GM21526 (cell line): ENCODE measurements around the gene NSFL1C.
"Not testable (repeated sequence)": the region's sequence is repeated elsewhere in the genome, so short reads cannot be mapped to it uniquely, and the experiment has no call there.

Experiments used
- ATAC-seq: cut with Tn5 transposase; IDR thresholded peaks from one replicate; pipeline ENCODE4 v1.9.1; 2021; ENCODE audit warnings: moderate library complexity; ENCODE audit not compliant: unreplicated experiment, low FRiP score

NSFL1C gene

DNA sequence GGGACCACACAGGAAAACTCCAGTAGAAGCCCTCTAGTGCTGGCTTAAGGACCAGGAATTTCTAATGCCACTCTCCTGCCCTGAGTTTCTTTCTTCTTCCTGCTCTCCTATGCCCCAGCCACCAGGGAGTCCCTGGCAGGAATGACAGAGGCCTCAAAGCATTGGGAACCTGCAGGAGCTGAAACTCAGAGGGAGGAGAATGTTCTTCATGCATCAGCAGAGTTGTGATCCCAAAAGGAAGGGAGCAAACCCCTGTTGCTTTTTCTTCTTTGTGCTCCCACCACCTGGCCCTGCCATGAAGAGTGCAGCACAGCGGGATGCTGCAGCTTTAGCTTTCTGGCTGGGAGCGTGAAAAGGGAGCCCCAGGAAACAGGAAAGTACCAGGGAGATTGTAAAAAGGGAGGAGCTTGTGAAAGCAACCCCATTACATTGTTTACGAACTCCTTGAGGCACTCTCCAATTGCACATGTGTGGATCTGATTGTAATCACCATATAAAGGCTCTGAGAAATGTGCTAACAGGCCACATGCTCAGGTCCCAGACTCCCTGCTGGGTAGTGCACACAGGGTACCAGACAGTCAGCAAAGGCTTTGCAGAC lies 39.1 kb downstream of the NSFL1C start:
- ATAC-seq: no peak

GRCh38 chr20:1426231-1426849 lies 40.3 kb downstream of the NSFL1C start:
- no peak for ATAC-seq

DNA sequence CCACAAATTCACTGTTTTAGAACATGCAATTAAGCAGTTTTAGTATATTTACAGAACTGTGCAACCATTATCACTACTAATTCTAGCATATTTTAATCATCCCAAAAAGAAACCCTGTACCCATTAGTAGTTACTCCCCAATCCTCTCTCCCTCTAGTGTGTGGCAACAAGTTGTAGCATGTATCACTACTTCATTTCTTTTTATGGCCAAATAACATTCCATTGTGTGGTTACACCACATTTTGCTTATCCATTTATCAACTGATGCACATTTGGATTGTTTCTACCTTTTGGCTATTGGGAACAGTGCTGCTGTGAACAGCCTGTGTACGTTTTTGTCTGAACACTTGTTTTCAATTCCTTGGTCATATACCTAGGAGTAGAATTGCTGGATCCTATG lies 42.3 kb downstream of the NSFL1C start:
- no peak for ATAC-seq

- ATAC-seq: no peak
Measured at GRCh38 chr20:1423625-1424106, 43.0 kb downstream of the NSFL1C start.

DNA sequence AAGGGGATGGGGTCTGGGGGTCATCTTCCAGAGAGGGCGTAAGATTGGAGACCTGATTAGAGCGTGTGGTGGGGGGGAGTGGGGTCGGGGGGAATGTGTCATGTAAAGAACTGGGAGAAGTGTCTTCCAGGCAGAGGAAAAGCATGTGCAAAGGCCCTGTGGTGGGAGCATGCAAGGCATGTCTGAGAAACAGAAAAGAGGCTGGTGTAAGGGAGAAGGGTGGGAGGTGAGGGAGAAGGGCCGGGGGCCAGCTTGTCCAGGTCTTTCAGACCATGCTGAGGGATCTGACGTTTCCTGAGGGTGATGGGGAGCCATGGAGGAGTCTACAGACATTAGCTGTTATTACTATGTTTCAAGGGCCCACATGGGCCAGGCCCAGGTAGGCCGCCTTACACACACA lies 43.4 kb downstream of the NSFL1C start:
- ATAC-seq: no peak

DNA sequence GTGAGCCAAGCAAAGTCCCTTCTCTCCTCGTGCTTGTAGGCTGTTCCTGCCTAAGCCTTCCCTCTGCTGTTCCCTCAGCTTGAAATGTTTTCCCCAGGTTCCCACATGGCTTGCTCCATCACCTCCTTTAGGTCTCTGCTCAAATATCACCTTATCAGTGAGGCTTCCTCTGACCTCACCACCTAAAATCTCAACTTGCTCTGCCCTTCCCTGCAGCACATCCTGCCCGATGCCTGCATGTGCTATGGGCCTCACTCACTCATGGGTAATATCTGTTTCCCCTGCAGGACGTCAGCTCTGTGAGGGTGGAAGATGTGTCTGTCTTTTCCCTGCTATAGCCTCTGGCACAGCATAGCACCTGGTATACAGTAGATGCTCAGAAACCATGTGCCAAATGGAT lies 43.9 kb downstream of the NSFL1C start:
- no peak for ATAC-seq

DNA sequence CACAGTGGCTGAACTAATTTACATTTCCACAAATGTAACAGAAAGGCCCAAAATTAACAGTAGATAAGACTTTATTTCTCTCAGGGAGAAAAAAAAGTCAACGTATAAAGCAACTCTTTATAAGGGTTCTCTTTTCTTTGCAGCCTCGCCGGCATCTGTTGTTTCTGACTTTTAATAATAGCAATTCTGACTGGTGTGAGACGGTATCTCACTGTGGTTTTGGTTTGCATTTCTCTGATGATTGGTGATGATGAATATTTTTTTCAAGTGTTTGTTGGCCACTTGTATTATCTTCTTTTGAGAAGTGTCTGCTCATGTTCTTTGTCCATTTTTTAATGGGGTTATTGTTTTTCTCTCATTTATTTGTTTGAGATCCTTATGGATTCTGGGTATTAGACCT lies 46.6 kb downstream of the NSFL1C start:
- no peak for ATAC-seq

- no peak for ATAC-seq
Measured at GRCh38 chr20:1418350-1418749, 48.3 kb downstream of the NSFL1C start.

GRCh38 chr20:1417790-1418189 lies 48.9 kb downstream of the NSFL1C start:
- no peak for ATAC-seq

DNA sequence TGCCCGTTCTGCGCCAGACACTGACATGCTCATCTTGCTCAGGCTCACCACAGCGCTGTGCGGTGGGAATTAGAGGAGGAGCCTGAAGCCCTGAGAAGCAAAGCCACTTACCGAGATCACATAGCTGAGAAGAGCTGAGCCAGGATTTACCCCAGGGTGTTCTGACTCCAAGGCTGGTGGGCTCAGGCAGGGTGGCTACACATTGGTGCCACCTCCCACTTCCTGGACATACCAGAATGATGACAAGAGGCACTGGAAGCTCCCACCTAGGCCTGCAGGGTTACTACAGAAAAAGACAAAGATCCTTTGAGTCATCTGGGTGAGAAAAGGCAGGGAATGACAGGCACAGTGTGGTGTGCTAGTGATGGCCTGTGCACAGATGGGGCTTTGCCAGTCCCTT lies 49.4 kb downstream of the NSFL1C start:
- no peak for ATAC-seq

DNA sequence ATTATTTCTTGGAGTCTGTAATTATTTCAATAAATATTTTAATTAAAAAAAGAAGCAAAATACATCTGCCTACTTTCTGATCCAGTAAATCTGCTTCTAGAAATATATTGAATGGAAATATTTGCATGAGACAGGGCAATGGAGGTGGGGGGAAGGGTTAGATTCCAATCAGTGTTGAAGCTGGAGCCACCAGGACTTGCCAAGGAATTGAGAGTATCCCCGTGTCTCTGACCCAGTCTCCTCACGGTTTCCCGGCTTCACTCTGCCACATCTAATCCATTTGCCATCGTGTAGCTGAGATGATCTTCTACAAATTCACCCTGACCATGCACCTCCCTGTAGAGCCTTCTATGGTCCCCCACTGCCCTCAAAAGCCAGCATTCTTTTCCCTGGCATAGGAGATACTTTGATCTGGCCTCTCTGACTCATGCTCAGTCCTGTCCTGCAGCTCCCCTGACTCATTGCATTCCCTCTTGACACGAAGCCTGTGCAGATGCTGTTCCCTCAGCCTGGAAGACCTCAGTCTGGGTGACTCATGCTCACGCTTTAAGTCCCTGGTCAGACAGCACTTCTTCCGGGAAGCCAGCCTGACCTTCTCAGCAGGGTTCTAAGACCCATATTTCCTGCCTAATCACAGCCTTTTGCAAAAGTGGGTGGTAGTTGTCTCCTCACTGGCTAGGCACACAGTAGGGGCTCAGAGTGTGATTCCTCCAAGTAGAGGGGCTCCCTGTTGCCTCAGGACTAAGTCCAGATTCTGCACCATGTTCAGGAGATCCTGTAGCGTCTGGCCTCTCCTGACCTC lies 50.8 kb downstream of the NSFL1C start:
- no peak for ATAC-seq

DNA sequence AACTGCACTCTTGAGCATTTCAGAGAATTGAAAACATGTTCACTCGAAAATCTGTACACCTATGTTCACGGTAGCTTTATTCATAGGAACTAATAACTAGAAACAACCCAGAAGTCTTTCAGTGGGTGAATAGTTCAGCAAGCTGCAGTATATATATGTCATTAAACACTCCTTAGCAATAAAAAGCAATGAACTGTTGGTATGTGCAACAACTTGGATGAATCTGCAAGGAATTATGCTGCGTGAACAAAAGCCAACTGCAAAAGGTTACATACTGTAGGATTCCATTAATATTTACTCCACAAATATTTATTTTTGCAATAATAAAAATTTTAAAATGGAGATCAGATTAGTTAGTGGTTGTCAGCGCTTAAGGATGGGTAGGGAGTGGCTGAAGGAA lies 51.7 kb downstream of the NSFL1C start:
- ATAC-seq: no peak

DNA sequence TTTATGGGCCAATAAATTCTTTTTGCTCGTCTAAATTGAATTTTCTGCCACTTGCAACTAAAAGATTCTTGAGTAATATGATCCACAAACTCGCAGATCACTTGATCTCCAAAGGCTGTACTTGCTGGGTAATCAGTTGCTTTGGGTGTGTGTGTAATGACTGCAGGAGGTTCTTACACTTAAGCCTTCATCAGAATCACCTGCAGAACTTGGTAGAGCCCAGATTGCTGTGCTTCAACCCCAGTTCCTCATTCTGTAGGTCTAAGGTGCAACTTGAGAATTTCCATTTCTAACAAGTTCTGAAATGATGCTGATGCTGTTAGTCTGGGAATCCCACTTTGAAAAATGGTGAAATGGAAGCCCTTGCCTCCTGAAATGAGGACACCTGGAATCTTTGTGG lies 60.8 kb downstream of the NSFL1C start:
- ATAC-seq: no peak

DNA sequence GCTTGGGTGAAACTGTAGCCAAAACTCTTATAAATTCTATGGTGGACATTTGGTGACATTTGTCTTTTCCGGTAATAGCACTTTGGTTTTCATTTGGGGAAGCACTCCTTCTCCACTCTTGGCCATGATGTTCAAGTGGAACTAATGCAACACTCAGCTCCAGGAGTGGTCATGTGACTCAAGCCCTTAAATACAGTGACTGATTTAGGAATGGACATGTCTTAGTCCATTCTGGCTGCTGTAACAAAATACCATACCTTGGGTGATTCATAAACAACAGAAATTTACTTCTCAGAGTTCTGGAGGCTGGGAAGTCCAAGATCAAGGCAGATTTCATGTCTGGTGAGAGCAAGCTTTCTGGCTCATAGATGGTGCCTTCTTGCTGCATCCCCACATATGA lies 63.0 kb downstream of the NSFL1C start:
- no peak for ATAC-seq

DNA sequence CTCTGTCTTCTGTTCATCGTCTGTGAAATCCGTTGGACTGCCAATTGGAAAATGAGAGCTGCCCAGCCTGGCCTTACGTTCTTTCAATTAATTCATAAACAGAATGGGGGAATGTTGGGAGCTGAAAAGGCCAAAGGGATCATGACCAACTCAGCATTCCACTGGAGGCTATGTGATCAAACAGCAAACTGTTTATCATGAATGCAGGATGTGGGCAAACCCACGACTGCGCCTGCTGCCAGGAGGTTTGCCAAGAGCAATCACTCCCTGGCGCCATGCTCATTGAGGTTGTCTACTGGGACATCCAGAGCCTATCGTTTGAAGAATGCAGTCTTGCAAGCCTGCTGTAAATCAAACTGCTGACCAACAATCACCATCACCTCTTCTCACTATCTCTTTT lies 64.5 kb downstream of the NSFL1C start:
- ATAC-seq: no peak

DNA sequence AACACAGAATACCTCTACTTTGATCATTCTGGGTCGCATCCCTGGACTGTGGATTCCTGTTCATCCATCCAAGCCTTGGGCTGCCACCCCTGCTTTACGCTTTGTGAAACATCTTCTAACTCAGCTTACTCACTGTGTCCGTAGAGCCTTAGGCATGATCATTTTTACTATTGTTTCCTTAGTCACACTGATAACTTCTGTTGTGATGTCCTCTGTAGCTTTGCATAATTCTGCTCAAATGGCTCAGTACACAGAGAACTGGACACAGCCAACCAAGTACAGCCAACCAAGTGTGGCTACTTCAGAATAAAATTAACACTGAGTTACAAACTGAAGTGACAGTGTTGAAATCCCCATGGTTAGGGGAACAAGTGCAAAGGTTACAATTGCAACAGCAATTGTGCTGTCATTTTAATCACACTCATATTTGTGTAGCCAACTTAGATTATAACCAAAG lies 65.2 kb downstream of the NSFL1C start:
- no peak for ATAC-seq

DNA sequence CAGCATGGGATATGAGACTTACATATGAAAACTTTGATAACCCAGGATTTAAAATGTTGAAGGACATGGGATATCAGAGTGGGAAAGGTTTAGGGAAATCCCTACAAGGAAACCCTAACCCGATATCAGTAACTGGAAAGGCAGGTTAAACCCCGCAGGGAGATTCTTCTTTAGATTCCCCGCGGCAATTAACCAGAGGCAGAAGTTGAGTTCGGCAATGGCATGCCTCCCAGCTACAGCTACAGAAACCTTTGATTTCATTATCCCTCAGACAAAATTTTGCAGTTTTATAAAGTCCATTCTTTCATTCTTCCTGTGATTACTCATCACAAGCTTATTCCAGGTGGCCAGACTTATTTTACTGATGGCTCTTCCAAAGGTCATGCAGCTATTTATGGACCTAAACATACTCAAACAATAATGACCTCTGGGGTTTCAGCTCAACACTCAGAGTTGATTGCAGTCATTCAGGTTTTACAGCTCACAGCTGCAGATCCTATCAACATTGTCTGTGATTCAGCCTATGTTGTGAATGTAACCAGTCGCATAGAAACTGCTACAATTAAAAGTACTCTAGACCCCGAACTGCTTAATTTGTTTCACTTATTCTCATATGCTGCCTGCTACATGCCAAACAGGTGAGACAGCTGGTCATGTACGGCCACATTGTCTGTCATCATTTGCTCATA lies 66.8 kb downstream of the NSFL1C start:
- ATAC-seq: not testable (repeated sequence)

DNA sequence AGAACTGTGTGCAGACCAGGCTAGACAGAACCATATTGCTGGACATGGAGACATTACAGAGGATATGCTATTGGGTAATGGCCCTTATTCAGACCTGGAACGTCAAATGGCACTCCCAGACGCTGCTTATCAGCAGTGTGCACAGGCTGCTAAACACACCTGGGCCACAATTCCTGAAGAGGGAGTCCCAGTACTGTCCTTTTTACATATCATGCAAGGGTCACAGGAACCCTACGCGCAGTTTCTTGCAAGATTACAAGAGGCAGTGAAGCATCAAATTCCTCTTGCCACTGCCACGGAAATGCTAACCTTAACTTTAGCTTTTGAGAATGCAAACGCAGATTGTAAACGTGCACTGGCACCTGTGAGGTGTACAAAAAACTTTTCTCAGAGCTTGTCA lies 68.5 kb downstream of the NSFL1C start:
- not testable (repeated sequence) for ATAC-seq

GRCh38 chr20:1397710-1398109 lies 68.9 kb downstream of the NSFL1C start:
- ATAC-seq: no peak

DNA sequence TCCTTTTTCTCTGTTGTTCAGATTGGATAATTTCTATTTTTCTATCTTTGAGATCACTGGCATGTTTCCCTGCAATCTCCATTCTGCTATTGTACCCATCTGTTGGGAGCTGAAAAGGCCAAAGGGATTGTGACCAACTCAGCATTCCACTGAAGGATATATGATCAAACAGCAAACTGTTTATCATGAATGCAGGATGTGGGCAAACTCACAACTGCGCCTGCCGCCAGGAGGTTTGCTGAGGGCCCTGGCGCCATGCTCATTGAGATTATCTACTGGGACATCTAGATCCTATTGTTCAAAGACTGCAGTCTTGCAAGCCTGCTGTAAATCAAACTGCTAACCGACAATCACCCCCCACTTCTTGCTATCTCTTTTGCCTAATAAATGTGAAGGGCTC lies 69.9 kb downstream of the NSFL1C start:
- no peak for ATAC-seq

- no peak for ATAC-seq
Measured at GRCh38 chr20:1396264-1396663, 70.4 kb downstream of the NSFL1C start.
